ENCODE results near the gene EIF2B5.
"Not testable (repeated sequence)": the region's sequence is repeated elsewhere in the genome, so short reads cannot be mapped to it uniquely, and the experiment has no call there.

Gene EIF2B5

DNA sequence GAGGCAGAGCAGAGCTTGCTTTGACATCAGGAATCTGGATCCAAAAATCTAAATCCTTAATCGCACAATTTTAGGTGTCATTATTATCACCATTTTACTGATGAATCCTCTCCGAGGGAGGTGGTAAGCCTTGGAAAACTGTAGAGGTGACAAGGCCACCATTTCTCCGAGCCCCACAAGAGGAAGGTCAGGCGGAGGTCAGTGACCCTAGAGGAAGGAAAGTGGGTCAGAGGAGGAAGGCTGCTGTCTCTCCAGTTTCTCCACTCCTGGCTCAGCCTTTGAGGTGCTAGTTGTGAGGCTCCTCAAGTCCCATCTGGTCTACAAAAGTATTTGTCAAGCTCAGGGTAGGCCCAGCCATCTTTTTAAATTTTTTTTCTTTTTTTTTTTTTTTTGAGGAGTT lies 23.2 kb downstream of the EIF2B5 start:
- H3K4me3 ChIP-seq (ENCODE audit: low read depth, low read length, poor library complexity, severe bottlenecking) = no peak overlapping the region
- peaks cover 29% of the 10 kb centered on the region for H3K4me1 ChIP-seq (ENCODE audit: insufficient read depth, low read length, severe bottlenecking)
- H2AFZ ChIP-seq (ENCODE audit: low read length) = no peak overlapping the region
- no peak overlapping the region for H3K27ac ChIP-seq (ENCODE audit: low read depth, low read length, poor library complexity, severe bottlenecking)
- no peaks in the 10 kb centered on the region for H3K9me2 ChIP-seq (ENCODE audit: low read depth, low read length)
- TF ChIP-seq CTCF (IDR thresholded peaks at IDR 0.05; ENCODE audit: low read length) = no peak
- no peak for TF ChIP-seq EZH2 (IDR thresholded peaks at IDR 0.05; ENCODE audit: borderline replicate concordance, low read length)
- H3F3A ChIP-seq (ENCODE audit: insufficient read depth, low read length) = peaks cover 3% of the 10 kb centered on the region; the same call in 1 of the 2 replicates
- H3K4me2 ChIP-seq (ENCODE audit: low read length) = no peak overlapping the region
- H4K20me1 ChIP-seq (ENCODE audit: insufficient read depth, low read length) = no peaks in the 10 kb centered on the region
- no peaks in the 10 kb centered on the region for H3K27me3 ChIP-seq (ENCODE audit: insufficient read depth, low read length)
- H3K9me3 ChIP-seq (ENCODE audit: low read length) = no peaks in the 10 kb centered on the region
- no peaks in the 10 kb centered on the region for H3K36me3 ChIP-seq (ENCODE audit: insufficient read depth, low read length)
- no peak overlapping the region for H3K9ac ChIP-seq (ENCODE audit: low read length)
- peaks cover 19% of the 10 kb centered on the region for H3K79me2 ChIP-seq (ENCODE audit: insufficient read depth, low read length)

DNA sequence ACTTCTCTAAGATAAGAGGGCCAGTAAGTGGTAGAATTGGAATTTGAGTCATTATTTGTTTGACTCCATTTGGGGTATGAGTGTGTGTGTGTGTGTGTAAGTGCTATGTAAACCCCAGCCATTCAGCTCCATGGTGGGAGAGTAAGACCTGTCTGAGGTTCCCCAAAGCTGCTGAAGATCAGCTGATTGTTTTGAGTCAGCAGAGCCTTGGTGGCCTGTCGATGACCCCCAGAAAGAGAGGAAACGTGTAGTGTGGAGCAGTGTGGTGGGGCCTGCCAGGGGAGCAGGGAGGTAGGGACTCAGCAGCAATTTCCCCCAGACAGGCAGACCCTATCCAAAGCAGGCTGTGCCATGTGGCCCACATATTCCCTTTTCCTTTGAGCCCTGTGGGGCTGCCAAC lies 25.3 kb downstream of the EIF2B5 start:
- Histone ChIP-seq H3K9ac (ENCODE audit: low read length) (no peak overlapping the region), H3K27ac (ENCODE audit: low read depth, low read length, poor library complexity, severe bottlenecking) (no peak overlapping the region), H3K9me3 (ENCODE audit: low read length) (no peaks in the 10 kb centered on the region), H3K4me3 (ENCODE audit: low read depth, low read length, poor library complexity, severe bottlenecking) (no peak overlapping the region), H3K4me1 (ENCODE audit: insufficient read depth, low read length, severe bottlenecking) (peaks cover 21% of the 10 kb centered on the region), H3K36me3 (ENCODE audit: insufficient read depth, low read length) (peaks cover 16% of the 10 kb centered on the region; the same call in 1 of the 2 replicates), H4K20me1 (ENCODE audit: insufficient read depth, low read length) (no peaks in the 10 kb centered on the region), H3K79me2 (ENCODE audit: insufficient read depth, low read length) (peaks cover 19% of the 10 kb centered on the region), H3F3A (ENCODE audit: insufficient read depth, low read length) (no peaks in the 10 kb centered on the region), H3K4me2 (ENCODE audit: low read length) (no peak overlapping the region), H3K9me2 (ENCODE audit: low read depth, low read length) (no peaks in the 10 kb centered on the region), H3K27me3 (ENCODE audit: insufficient read depth, low read length) (no peaks in the 10 kb centered on the region), H2AFZ (ENCODE audit: low read length) (no peak overlapping the region)
- TF ChIP-seq CTCF (IDR thresholded peaks at IDR 0.05; ENCODE audit: low read length) (no peak), EZH2 (IDR thresholded peaks at IDR 0.05; ENCODE audit: borderline replicate concordance, low read length) (no peak)

GRCh38 chr3:184162571-184163070 lies 27.5 kb downstream of the EIF2B5 start:
- not testable (repeated sequence) for H3K9me3 ChIP-seq (ENCODE audit: low read length); H3K9ac ChIP-seq (ENCODE audit: low read length); H3K27me3 ChIP-seq (ENCODE audit: insufficient read depth, low read length); H3K4me2 ChIP-seq (ENCODE audit: low read length); H3K4me1 ChIP-seq (ENCODE audit: insufficient read depth, low read length, severe bottlenecking); H3F3A ChIP-seq (ENCODE audit: insufficient read depth, low read length); H3K4me3 ChIP-seq (ENCODE audit: low read depth, low read length, poor library complexity, severe bottlenecking); H2AFZ ChIP-seq (ENCODE audit: low read length); H3K27ac ChIP-seq (ENCODE audit: low read depth, low read length, poor library complexity, severe bottlenecking); H4K20me1 ChIP-seq (ENCODE audit: insufficient read depth, low read length); H3K79me2 ChIP-seq (ENCODE audit: insufficient read depth, low read length); H3K9me2 ChIP-seq (ENCODE audit: low read depth, low read length)
- peaks cover 37% of the 10 kb centered on the region for H3K36me3 ChIP-seq (ENCODE audit: insufficient read depth, low read length)

DNA sequence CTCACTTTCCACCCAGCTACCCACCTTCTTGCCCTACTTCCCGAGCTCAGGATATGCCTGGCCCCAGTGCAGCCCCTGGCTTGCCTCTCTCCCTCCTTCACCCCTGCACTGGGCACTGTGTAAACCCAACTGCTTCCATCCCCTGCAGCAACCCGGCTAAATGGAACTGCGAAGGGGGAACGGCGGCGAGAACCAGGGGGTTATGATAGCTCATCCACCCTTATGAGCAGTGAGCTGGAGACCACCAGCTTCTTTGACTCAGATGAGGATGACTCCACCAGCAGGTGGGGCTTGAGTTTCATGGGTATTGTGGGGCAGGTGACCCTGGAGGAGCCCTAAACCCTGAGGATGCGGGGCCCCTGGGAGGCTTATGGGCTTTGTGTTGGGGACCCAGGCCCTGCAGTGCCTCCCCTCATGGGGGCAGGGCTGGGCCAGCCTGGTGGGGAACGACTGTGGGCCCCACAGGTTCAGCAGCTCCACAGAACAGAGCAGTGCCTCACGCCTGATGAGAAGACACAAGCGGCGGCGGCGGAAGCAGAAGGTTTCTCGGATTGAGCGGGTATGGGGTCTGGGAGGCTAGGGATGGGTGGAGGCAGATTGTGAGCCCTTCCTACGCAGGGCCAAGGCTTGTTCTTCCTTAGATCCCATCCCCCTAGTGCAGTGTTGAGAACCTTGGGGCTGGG lies 29.6 kb downstream of the EIF2B5 start:
- no peak overlapping the region for H3K27ac ChIP-seq (ENCODE audit: low read depth, low read length, poor library complexity, severe bottlenecking)
- no peaks in the 10 kb centered on the region for H4K20me1 ChIP-seq (ENCODE audit: insufficient read depth, low read length)
- H3K9me3 ChIP-seq (ENCODE audit: low read length) = no peaks in the 10 kb centered on the region
- no peaks in the 10 kb centered on the region for H3K79me2 ChIP-seq (ENCODE audit: insufficient read depth, low read length)
- no peak for TF ChIP-seq CTCF (IDR thresholded peaks at IDR 0.05; ENCODE audit: low read length)
- TF ChIP-seq EZH2 (IDR thresholded peaks at IDR 0.05; ENCODE audit: borderline replicate concordance, low read length) = no peak
- no peak overlapping the region for H3K4me3 ChIP-seq (ENCODE audit: low read depth, low read length, poor library complexity, severe bottlenecking)
- H2AFZ ChIP-seq (ENCODE audit: low read length) = no peak overlapping the region
- no peaks in the 10 kb centered on the region for H3K9me2 ChIP-seq (ENCODE audit: low read depth, low read length)
- no peak overlapping the region for H3K9ac ChIP-seq (ENCODE audit: low read length)
- no peak overlapping the region for H3K4me2 ChIP-seq (ENCODE audit: low read length)
- peaks cover 57% of the 10 kb centered on the region for H3K36me3 ChIP-seq (ENCODE audit: insufficient read depth, low read length)
- H3K4me1 ChIP-seq (ENCODE audit: insufficient read depth, low read length, severe bottlenecking) = no peaks in the 10 kb centered on the region
- H3F3A ChIP-seq (ENCODE audit: insufficient read depth, low read length) = no peaks in the 10 kb centered on the region
- H3K27me3 ChIP-seq (ENCODE audit: insufficient read depth, low read length) = no peaks in the 10 kb centered on the region
